ENCODE measurements around the gene PAX9.

DNA sequence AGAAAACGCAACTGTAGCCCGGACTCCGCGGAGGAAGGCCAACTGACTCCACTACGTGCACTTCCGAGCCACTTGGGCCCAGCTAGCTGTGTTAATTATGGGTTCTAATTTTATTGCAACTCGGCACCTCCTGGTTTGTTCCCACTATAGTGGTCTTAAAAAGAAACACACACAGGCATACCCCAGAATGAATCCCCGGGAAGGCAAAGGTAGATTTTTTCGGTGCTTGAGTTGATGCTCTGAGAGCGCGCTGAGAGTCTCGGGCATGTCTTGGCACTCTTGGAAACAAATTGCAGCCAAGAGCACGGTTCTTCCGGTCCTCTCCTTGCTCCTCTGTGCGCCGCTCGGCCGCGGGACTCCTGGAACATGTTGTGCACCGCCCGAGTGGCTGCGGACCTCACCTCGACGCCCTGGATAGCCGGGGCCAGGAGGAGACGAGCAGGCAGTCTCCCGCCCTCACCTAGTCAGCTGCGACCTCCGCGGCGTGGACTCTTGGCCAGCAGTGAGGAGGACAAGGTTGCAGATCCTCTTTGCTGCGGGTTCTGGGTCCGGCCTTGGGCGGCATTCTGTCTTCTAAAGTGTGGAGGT, 6.8 kb upstream of the PAX9 start:
- TF ChIP-seq, protein P1, sequence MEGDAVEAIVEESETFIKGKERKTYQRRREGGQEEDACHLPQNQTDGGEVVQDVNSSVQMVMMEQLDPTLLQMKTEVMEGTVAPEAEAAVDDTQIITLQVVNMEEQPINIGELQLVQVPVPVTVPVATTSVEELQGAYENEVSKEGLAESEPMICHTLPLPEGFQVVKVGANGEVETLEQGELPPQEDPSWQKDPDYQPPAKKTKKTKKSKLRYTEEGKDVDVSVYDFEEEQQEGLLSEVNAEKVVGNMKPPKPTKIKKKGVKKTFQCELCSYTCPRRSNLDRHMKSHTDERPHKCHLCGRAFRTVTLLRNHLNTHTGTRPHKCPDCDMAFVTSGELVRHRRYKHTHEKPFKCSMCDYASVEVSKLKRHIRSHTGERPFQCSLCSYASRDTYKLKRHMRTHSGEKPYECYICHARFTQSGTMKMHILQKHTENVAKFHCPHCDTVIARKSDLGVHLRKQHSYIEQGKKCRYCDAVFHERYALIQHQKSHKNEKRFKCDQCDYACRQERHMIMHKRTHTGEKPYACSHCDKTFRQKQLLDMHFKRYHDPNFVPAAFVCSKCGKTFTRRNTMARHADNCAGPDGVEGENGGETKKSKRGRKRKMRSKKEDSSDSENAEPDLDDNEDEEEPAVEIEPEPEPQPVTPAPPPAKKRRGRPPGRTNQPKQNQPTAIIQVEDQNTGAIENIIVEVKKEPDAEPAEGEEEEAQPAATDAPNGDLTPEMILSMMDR (IDR thresholded peaks at IDR 0.05), result no peak
- TF ChIP-seq POLR2A (IDR thresholded peaks at IDR 0.05), result no peak

All from heart left ventricle (tissue), 13 donors.